GM21528 (cell line): ENCODE measurements around the gene OR13C3.
"Not testable (repeated sequence)": the region's sequence is repeated elsewhere in the genome, so short reads cannot be mapped to it uniquely, and the experiment has no call there.

Experiments
- ATAC-seq: cut with Tn5 transposase; IDR thresholded peaks from one replicate; pipeline ENCODE4 v1.9.1; 2021; ENCODE audit warnings: mild to moderate bottlenecking, moderate library complexity; ENCODE audit not compliant: unreplicated experiment, low FRiP score

Gene OR13C3

DNA sequence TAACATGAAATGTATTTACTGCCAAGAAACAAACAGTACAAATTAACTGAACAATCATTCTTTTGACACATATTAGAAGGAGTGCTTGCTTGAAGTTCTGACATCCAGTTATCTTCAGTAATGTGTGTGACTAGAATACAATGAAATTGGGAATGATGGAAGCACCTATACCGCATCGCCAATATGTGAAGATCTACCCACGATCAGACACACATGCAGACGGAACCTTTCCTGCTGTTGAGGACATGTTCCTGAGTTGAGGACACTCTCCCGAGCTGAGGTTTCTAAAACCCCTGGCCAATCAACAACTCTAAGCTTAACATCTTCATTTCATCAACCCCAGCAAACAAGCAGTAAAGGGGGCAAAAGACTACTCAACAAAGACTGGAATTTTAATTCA, at the start of gene OR13C3:
TSS of gene OR13C3 (minus strand) at position 101 of the 400 bp plus-strand sequence. CDS start 133 bp downstream, outside the sequence.
- no peak for ATAC-seq

GRCh38 chr9:104580562-104580961, 43.9 kb upstream of the OR13C3 start:
- no peak for ATAC-seq

DNA sequence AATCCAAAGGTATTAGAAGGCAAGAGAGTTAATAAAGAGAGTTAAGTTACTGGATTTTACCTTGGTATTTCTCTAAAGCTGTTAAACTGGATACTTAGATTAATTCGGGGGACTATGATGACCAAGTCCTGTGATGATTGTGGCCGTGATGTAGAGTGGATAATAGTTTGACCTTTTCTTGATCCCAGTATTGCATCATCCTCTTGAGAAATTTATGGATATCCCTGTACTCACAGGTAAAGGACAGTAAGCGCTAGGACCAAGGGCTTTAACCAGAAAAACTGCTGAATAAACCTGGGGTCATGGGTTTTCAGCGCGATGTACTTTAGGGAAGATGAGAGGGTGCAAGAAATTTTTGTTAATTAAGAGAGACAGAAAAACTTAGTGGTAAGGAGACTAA, 40.6 kb upstream of the OR13C3 start:
- ATAC-seq, result no peak

GRCh38 chr9:104575456-104575855, 38.8 kb upstream of the OR13C3 start:
- no peak for ATAC-seq

DNA sequence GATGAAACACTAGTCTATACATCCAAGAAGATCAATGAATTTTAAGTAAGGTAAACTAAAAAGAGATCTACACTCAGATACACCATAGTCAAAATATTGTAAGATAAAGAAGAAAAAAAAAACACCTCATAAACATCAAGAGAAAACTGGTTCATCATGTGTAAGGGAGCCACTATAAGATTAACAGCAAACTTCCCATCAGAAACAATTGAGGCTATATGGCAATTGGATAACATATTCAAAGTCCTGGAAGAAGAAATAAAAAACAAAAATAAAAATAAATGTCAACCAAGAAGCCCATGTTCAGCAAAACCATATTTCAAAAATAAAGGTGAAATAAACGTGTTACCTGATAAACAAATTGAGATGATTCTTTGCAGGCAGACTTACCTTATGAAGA, 36.0 kb upstream of the OR13C3 start:
- ATAC-seq, result no peak

DNA sequence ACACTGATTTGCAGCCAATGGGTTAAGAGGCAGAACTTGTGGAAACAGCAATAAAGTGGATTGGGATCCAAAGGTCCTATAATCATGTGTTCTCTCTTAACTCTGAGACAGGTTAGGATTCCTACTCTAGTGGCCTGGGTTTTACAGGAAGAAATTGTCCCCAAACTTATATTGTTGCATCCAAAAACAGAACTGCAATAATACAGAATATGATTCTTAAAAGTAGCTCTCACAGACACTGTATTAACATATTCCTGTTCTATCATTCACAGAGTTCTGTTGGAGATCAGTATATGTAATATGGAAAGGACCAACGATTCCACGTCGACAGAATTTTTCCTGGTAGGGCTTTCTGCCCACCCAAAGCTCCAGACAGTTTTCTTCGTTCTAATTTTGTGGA, 32.2 kb upstream of the OR13C3 start, which contains the start of gene OR13C8:
TSS of gene OR13C8 (plus strand) at position 301 of the 400 bp plus-strand sequence. CDS start at position 301, 0 bp downstream.
- ATAC-seq, result no peak

GRCh38 chr9:104564358-104564757, 27.7 kb upstream of the OR13C3 start:
- ATAC-seq, result no peak

- no peak for ATAC-seq
These were observed 20.4 kb upstream of the OR13C3 start for GRCh38 chr9:104556830-104557634.

GRCh38 chr9:104555521-104555920, 18.9 kb upstream of the OR13C3 start:
- ATAC-seq, result no peak

DNA sequence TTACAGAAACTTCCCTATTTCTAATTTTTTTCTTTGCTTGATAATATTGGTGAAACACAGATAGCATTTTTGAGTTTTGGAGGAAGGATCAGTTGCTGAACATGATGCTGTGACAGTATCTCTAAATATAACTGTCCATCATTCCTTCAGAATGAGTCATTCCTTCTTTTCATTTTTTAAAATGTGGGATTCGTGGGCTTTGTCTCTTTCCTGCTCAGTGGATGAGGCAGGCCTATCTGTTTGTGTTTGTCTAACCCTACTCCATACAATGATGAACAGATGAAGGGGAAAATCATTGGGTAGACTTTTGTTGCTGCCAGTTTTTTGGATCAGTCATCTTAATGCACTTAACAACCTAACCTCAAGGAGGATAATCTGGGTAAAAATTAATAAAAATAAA, 16.6 kb upstream of the OR13C3 start:
- ATAC-seq, result no peak

- no peak for ATAC-seq
These were observed 8.0 kb upstream of the OR13C3 start for GRCh38 chr9:104544644-104545043.

DNA sequence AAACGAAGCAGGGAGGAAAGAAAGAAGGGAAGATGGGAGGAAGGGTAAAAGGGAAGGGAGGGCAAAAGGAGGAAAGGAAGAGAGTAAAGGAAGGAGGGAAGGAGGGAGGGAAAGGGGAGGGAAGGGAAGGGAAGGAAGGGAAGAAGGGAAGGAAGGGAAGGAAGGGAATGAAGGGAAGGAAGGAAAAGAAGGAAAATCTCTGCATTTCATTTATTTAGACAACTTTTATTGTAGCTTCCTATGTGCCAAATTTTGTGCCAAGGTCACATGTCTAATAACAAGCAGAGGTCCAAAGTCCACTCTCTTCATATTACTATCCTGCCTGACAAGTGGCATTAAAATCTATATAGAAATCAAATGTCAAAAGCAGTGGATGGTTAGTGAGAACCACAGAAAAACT, 2.6 kb upstream of the OR13C3 start:
- no peak for ATAC-seq

DNA sequence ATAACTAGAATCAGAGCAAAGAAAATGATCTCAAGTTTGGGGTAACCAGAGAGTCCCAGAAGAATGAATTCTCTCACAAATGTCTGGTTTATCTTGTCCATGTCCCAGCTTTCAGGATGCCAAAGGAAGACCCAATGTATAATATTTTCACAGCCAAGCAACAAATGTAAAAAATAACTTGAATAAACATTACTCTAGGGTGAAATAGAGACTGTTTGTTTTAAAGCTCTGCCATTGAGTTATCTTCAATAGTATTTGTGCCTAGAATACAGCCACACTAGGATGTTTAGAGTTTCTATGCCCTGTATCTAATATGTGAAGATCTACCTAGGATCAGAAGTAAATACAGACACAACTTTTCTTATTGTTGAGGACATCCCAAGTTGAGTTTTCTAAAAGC, 9.5 kb downstream of the OR13C3 start, which contains the start of gene OR13C4:
TSS of gene OR13C4 (minus strand) at position 101 of the 400 bp plus-strand sequence. CDS start at position 101, 0 bp downstream.
- ATAC-seq, result no peak

- not testable (repeated sequence) for ATAC-seq
These were observed 16.4 kb downstream of the OR13C3 start for GRCh38 chr9:104520241-104520640.

DNA sequence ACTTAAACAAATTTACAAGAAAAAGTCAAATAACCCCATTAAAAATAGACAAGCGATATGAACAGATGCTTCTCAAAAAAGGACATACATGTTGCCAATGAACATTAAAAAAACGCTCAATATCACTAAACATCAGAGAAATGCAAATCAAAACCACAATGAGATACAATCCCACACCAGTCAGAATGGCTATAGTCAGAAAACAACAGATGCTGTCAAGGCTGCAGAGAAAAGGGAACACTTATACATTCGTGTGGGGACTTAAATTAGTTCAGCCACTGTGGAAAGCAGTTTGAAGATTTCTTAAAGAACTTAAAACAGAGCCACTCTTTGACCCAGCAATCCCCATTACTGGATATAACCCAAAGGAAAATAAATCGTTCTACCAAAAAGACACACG, 21.8 kb downstream of the OR13C3 start:
- no peak for ATAC-seq

DNA sequence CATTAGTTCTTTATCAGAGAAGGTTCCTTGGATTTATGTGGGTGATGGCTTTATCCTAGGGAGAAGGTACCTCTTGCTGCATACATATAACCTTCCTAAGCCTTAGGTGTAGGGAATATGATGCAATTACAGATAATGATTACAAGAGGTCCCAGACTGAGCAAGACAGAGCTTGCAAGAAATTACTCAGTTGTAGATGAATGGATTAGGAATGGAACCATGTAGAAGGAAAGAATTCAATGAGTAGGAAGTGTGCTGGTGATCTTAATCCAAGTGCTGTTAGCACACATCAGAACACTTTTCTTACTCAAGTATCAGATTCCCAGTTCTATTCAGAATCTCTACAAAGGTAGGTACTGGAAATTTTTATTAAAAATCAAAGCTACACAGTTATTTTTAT, 30.1 kb downstream of the OR13C3 start:
- no peak for ATAC-seq

GRCh38 chr9:104503963-104504362, 32.7 kb downstream of the OR13C3 start, which contains the start of gene OR13F1:
Gene OR13F1, plus strand, starts transcription at chr9:104504263. Its CDS starts 0 bp downstream, at chr9:104504263.
- no peak for ATAC-seq

DNA sequence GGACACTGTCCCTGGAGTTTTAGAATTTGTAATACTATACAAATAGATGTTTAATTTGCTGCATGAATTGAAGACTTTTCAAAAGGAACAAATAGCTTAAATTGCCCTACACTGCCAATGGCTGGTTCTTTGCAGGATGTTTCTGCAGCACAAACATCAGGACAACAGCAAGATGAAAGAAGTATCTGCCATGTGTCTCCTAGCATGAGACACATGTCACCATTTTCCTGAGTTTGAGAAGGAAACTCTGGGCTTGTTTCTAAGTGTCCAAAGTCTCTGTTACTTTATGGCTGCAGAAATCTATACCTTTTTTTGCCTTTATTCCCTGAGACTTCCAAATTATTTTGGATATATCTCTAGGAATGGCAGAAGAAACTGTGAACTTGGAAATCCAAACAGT, 33.2 kb downstream of the OR13C3 start:
- ATAC-seq, result no peak

DNA sequence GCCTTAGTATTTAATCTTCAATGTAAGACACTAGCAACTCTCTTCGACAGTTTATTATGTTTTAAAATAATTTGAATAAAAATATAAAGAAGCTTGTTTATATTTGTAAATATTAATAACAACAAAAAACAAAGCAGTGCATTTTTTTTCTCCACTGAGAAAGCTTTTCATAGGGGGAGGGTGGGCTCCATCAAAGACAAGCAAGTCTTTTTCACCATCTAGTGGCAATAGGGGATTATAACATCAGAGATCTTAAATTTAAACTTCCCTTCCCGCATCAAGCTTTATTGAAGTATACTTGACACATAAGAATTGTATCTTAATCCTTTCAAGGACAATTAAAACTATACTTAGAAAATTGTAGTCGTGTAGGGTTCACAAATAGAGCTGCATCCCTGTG, 41.8 kb downstream of the OR13C3 start:
- ATAC-seq, result no peak
